GM21423 (cell line): Measurements from ENCODE around the gene ERRFI1.
"Not testable (repeated sequence)": the region's sequence is repeated elsewhere in the genome, so short reads cannot be mapped to it uniquely, and the experiment has no call there.

Experiments
- ATAC-seq: cut with Tn5 transposase; IDR thresholded peaks from one replicate; pipeline ENCODE4 v1.9.1; 2021; ENCODE audit warnings: mild to moderate bottlenecking, moderate library complexity; ENCODE audit not compliant: unreplicated experiment

The ERRFI1 gene

DNA sequence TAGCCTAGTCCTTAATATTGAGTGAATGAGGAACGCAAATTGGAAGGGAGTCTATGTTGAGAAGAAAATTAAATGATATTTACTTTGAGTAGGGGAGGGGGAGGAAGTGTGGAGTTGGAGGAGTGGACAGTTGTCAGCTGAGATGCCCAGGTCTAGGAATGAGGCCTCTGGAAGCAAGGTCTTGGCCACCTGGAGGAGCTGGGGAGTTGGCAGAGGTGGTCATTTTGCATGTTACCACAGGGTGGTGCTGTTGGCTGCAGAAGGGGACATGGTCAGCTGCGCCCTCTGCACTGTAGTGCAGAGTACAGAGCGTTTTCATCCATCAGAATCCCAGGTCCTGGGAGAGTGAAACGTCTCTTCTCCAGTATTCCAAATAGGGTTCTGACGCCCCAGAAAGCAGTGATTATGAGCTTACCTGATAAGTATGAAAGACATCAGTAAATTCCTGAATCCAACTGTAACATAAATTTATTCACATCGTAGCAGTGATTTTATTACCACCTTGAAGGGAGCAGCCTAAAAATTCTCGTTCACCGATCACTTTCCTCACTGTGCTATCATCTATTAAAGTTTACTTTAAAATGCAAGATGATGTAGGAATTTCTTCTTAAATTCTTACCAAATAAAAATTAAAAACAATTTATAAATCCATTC lies 50.8 kb downstream of the ERRFI1 start:
- no peak for ATAC-seq

DNA sequence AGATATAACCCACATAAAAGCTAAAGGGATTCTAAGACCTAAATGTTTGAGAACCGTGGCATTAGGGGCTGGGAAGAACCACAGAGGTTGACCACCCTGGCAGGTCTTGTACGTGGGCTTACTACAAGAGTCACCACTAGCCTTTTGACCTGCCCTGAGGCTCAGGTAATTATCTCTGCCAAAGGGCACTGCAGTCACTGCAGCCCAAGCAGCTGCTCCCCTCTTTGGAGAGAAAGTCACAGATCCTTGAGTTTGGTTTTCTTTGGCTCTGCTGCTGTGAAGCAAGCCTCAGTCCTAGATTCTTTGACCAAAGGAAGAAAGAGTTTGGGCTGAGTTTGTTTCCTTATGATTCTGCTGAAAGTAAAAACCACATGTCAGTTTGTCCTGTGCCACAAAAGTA lies 53.0 kb downstream of the ERRFI1 start:
- ATAC-seq: no peak

DNA sequence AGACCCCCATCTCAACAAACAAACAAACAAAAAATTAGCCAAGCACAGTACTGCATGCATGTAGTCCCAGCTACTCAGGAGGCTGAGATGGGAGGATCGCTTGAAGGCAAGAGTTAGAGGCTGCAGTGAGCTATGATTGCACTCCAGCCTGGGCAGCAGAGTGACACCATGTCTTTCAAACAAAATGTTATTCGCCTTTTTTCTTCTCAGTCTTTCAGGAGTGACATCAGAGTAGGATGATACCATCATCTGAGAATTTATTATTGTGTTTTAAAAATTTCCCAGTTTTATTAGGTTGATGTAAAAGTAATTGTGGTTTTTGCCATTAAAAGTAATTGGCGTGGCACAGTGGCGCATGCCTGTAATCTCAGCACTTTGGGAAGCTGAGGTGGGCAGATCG lies 53.8 kb downstream of the ERRFI1 start:
- no peak for ATAC-seq

DNA sequence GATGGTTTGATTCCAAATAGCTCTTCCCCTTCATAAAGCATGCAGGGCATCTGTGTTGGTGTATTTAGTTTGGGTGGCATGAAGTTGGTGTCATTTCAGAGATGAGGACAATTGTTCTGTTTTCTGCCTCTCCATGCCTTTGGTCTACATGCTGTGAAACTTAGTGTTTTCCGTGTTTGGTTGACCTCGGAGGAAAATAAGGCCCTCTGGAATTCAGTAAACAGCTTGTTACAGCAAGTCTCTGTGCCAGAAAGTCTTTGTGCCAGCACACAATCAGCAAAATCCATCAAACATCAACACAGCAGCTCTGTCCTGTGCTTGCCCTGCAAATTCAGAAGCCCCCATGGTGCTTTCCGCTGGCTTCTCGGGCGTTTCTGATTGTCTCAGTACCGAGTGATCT lies 55.1 kb downstream of the ERRFI1 start:
- ATAC-seq: no peak

DNA sequence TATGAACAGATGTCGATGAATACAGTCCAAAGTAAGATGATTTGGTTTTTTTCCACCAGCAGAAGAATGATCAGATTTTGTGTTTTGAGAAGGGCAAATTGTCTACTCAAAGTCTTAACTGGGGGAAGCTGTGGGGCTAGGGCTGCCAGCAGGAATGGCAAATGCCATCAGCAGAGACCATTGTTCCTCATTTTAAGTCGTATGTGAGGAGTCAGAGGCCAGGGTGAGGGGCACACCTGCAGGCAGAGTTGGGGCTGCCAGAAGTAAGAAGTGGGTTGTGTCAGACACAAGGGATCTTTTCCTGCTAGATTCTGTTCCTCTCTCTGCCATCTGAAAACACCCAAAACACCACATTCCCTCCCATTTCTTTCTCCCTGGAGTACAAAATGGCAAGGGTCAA lies 55.9 kb downstream of the ERRFI1 start:
- no peak for ATAC-seq

DNA sequence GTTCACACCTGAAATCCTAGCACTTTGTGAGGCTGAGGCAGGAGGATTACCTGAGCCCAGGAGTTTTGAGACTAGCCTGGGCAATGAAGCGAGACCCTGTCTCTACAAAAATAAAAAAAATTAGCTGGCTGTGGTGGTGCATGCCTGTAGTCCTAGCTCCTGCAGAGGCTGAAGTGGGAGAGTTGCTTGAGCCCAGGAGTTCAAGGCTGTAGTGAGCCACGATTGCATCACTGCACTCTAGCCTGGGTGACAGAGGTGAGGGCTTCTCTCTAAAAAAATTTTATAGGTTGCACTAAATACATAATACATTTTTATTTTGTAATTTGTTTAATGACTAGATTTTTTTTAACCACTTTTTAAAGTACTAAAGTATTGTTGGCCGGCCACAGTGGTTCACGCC lies 58.5 kb downstream of the ERRFI1 start:
- no peak for ATAC-seq

DNA sequence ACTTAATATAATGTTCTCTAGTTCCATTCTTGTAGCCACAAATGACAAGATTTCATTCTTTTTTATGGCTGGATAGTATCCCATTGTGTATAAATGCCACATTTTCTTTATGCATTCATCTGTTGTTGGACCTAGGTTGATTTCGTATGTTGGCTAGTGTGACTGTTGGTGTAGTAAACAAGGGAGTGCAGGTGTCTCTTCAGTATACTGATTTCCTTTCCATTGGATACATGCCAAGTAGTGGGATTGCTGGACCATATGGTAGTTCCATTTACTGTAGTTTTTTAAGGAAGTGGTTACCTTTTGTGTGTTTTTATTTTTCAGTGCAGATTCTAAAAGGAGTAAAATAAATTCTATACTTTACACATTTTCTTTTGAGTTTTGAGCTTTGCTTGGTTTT lies 58.9 kb downstream of the ERRFI1 start:
- no peak for ATAC-seq

DNA sequence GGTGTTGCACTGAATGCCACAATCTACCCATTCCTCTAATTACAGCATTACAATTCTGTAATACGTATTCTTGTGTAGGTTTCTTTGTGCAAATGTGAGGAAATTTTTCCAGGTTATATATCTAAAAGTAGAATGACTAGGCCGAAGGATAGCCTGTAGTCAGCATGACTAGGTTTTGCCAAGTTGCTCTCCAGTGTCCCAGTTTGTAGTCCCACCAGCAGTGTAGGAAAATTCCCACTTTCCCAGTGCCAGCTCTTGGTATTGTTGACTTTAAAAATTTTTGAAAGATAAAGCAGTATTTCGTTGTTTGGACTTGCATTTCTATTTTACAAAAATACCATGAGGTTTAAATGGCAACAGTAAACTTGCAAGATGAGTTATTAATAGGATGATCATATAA lies 61.6 kb downstream of the ERRFI1 start:
- no peak for ATAC-seq

DNA sequence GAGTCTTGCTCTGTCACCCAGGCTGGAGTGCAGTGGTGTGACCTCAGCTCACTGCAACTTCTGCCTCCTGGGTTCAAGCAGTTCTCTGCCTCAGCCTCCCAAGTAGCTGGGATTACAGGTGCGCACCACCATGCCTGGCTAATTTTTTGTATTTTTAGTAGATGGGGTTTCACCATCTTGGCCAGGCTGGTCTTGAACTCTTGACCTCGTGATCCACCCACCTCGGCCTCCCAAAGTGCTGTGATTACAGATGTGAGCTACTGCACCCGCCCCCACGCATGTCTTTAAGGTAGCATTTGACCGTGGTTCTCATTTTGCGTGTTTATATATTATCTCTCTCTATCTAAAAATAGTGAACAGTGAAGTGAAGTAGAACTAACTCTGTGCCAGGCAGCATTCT lies 62.3 kb downstream of the ERRFI1 start:
- ATAC-seq: not testable (repeated sequence)

DNA sequence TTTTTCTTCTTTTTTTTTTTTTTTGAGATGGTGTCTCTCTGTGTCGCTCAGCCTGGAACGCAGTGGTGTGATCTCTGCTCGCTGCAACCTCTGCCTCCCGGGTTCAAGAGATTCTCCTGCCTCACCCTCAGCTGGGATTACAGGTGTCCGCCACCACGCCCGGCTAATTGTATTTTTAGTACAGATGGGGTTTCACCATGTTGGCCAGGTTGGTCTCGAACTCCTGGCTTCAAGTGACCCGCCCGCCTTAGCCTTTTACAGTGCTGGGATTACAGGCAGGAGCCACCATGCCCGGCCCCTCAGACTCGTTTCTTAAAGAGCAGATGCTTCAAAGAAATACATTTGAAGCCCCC lies 62.8 kb downstream of the ERRFI1 start:
- not testable (repeated sequence) for ATAC-seq

DNA sequence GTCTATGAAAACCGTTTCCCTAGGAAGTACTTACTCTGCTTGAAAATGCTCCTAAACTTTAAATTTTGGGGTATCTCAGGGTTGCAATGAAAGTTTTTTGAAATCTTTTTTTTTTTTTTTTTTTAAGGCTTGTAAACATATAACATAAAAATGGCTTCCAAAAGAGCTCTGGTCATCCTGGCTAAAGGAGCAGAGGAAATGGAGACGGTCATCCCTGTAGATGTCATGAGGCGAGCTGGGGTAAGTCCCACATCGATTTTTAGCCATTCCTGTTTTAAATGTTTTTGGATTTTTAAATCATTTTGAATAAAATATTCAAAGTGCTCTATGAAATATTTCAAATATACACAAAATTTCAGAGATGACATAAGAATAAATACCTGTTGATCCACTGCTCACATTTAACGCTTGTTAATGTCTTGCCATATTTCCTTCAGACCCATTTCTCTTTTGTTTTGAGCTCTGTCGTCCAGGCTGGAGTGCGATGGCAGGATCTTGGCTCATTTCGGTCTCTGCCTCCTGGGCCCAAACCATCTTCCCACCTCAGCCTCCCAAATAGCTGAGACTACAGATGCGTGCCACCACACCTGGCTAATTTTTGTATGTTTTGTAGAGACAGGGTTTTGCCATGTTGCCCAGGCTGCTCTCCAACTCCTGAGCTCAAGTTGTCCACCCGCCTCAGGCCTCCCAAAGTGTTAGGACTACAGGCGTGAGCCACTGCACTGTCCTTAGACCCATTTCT lies 63.3 kb downstream of the ERRFI1 start:
- ATAC-seq: no peak

DNA sequence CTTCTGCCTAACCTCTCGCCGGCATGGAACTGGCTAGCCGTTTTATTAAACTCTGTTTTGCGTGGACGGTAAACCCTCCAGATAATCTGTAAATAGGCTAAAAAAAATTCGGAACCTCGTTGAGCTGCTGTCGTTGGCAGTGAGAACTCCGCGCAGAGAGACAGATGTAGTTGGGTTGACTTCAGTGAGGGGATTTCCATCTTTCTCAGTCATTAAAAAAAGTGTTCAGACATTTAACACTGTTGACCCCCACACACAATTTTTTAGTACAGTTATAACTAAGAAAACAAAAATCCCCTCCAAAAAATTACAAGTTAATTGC lies 64.1 kb downstream of the ERRFI1 start:
- ATAC-seq: peak; percentile 11
